HG03039 (cell line): ENCODE data around the gene RASL10A.

Experiments used
- ATAC-seq: cut with Tn5 transposase; IDR thresholded peaks from one replicate; pipeline ENCODE4 v1.9.1; 2021; ENCODE audit warnings: mild to moderate bottlenecking, moderate library complexity; ENCODE audit not compliant: unreplicated experiment

The RASL10A gene

GRCh38 chr22:29339381-29340235 is 24.1 kb upstream of the RASL10A start:
- ATAC-seq, result no peak

- ATAC-seq, result no peak
These were observed 22.9 kb upstream of the RASL10A start for GRCh38 chr22:29338398-29338797.

- no peak for ATAC-seq
These were observed 22.3 kb upstream of the RASL10A start for GRCh38 chr22:29337631-29338284.

- no peak for ATAC-seq
These were observed 21.4 kb upstream of the RASL10A start for GRCh38 chr22:29336751-29337490.

- ATAC-seq, result no peak
These were observed 20.2 kb upstream of the RASL10A start for GRCh38 chr22:29335656-29336055.

- no peak for ATAC-seq
These were observed 19.3 kb upstream of the RASL10A start for GRCh38 chr22:29334696-29335344.

- no peak for ATAC-seq
These were observed 18.7 kb upstream of the RASL10A start for GRCh38 chr22:29334148-29334547.

GRCh38 chr22:29332886-29333496 is 17.5 kb upstream of the RASL10A start:
- no peak for ATAC-seq

GRCh38 chr22:29331658-29332300 is 16.3 kb upstream of the RASL10A start:
- ATAC-seq, result no peak

- ATAC-seq, result no peak
These were observed 15.7 kb upstream of the RASL10A start for GRCh38 chr22:29331213-29331612.

GRCh38 chr22:29330753-29331152 is 15.3 kb upstream of the RASL10A start:
- no peak for ATAC-seq

GRCh38 chr22:29330291-29330690 is 14.8 kb upstream of the RASL10A start:
- ATAC-seq, result no peak

GRCh38 chr22:29329581-29329980 is 14.1 kb upstream of the RASL10A start:
- no peak for ATAC-seq

- ATAC-seq, result no peak
These were observed 13.3 kb upstream of the RASL10A start for GRCh38 chr22:29328566-29329500.

GRCh38 chr22:29328055-29328454 is 12.6 kb upstream of the RASL10A start:
- ATAC-seq, result no peak

- ATAC-seq, result no peak
These were observed 11.7 kb upstream of the RASL10A start for GRCh38 chr22:29327089-29327764.

GRCh38 chr22:29326481-29326880 is 11.0 kb upstream of the RASL10A start:
- ATAC-seq, result no peak

- ATAC-seq, result no peak
These were observed 10.4 kb upstream of the RASL10A start for GRCh38 chr22:29325785-29326315.
